Measurements from ENCODE around the gene TMOD1. TPM values are rescaled to one million over a fixed set of nuclear protein-coding genes. Genes with fewer than 3 reads are reported as not detected.

The TMOD1 gene
- total RNA-seq, 1 experiment from 2014 or later: not detected

DNA sequence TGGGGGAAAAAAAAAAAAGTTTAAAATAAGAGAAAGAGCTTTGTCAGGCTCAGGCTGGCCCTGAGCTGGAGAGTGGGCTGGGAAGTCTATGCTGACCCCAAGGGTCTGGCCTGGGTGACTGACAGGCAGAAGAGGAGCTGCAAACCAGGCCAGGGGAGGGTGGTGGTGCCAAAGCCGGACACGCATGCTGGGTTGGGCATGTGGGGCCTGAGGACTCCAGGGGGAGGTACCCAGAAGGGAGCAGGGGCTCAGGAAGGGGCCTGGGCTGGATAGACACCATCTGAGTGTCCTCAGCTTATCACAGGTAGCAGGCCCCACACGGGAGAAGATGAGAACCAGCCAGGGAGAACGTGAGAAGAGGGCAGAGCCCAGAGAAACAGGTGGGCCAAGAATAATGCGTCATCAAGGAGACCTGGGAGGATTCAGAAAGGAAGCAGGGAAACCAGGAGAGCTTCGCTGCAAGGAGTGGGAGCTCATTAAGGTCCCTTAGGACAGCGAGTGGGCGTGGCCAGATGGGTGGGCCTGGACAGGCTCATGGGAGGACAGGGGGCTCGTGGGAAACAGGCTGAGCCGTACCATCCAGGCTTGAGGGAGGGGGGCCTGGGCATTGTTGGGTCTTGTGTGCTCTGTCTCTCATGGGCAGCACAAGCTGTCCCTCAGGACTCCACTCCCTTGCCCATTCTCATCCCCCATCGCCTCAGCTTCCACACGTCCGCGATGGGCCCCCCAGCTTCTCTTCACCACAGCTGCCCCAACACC, 16.0 kb downstream of the TMOD1 start:
- H3K27me3 ChIP-seq (ENCODE audit: low read length): no peaks in the 10 kb centered on the region

DNA sequence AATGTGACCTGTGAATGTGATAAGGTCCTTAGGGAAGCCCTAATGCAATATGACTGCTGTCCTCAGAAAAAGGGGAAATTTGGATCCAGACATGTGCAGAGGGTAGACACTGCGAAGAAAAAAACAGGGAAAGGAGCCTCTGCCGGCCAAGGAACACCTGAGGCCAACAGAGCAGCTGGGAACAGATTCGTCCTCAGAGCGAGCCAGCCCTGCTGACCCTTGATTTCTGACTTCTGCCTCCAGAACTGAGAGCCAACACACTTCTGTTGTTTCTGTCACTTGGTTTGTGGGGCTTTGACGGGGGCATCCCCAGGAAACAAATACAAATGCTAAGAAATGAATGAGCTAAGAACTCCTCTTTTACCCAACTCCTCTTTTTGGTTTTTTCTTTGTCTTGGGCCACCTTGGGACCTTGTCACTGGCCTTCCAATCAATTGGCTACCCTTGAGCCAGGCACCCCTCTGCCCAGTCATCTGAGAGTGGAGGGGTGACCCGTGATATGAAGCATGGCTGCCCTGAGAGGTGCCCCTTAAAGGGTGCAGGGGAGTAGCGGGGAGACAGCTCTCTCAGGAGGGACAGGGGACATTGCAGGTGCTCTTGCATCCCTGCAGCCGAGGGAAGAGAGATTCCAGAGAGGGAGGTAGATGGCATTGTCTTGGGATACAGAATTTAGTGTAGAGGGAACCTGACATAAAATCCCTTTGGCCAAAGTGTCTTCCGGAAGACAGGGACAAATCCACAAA, 16.9 kb downstream of the TMOD1 start:
- Histone ChIP-seq H3K4me2 (ENCODE audit: low read depth, low read length, poor library complexity, severe bottlenecking) (no peak overlapping the region), H3K27ac (ENCODE audit: low read length) (no peak overlapping the region), H3K27me3 (ENCODE audit: low read length) (no peaks in the 10 kb centered on the region), H3K79me2 (ENCODE audit: low read length) (no peaks in the 10 kb centered on the region), H3K36me3 (ENCODE audit: insufficient read depth, low read length) (no peaks in the 10 kb centered on the region), H3K9me2 (replicated peaks; ENCODE audit: insufficient read depth, low read length) (no peaks in the 10 kb centered on the region), H3K9ac (ENCODE audit: low read length) (no peak overlapping the region), H3K9me3 (ENCODE audit: low read length) (no peaks in the 10 kb centered on the region), H2AFZ (ENCODE audit: low read length) (no peak overlapping the region), H3K4me3 (ENCODE audit: low read length) (no peak overlapping the region), H3K4me1 (ENCODE audit: low read length) (no peaks in the 10 kb centered on the region), H4K20me1 (ENCODE audit: insufficient read depth, low read depth, low read length) (no peaks in the 10 kb centered on the region)
- DNase-seq: no peak

More for the DNA sequence above, 16.0 kb downstream of the TMOD1 start:
- no peaks in the 10 kb centered on the region for H3K79me2 ChIP-seq (ENCODE audit: low read length)
- H2AFZ ChIP-seq (ENCODE audit: low read length): no peak overlapping the region
- no peaks in the 10 kb centered on the region for H4K20me1 ChIP-seq (ENCODE audit: insufficient read depth, low read depth, low read length)
- H3K9ac ChIP-seq (ENCODE audit: low read length): no peak overlapping the region
- no peak overlapping the region for H3K4me2 ChIP-seq (ENCODE audit: low read depth, low read length, poor library complexity, severe bottlenecking)
- H3K4me1 ChIP-seq (ENCODE audit: low read length): no peaks in the 10 kb centered on the region
- no peaks in the 10 kb centered on the region for H3K9me2 ChIP-seq (replicated peaks; ENCODE audit: insufficient read depth, low read length)
- no peak overlapping the region for H3K27ac ChIP-seq (ENCODE audit: low read length)
- no peak overlapping the region for H3K4me3 ChIP-seq (ENCODE audit: low read length)
- no peaks in the 10 kb centered on the region for H3K36me3 ChIP-seq (ENCODE audit: insufficient read depth, low read length)
- DNase-seq: no peak
- no peaks in the 10 kb centered on the region for H3K9me3 ChIP-seq (ENCODE audit: low read length)

DNA sequence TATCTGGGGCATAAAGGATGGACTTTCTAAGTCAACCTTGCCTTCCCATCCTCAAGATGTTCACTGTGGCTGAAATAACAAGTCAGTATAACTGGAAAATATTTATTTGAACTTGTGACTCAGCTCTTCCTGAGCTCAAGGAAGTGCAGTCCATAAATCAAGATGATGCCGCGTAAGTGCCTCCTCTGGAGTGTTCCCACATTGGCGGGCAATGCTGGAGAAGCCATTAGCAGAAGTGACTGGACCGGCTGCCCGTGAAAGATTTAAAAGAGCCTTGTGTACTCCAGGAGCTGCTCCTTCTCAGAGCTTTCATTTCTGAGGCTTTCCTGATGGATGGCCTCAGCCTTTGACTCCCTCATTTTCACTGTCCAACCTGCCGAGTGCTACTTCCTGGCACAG, 17.4 kb downstream of the TMOD1 start:
- Histone ChIP-seq H3K27ac (ENCODE audit: low read length) (no peak overlapping the region), H3K4me1 (ENCODE audit: low read length) (no peaks in the 10 kb centered on the region), H3K27me3 (ENCODE audit: low read length) (no peaks in the 10 kb centered on the region), H3K9me2 (replicated peaks; ENCODE audit: insufficient read depth, low read length) (no peaks in the 10 kb centered on the region), H3K9ac (ENCODE audit: low read length) (no peak overlapping the region), H3K79me2 (ENCODE audit: low read length) (no peaks in the 10 kb centered on the region), H2AFZ (ENCODE audit: low read length) (no peak overlapping the region), H3K36me3 (ENCODE audit: insufficient read depth, low read length) (no peaks in the 10 kb centered on the region), H3K4me3 (ENCODE audit: low read length) (no peak overlapping the region), H3K4me2 (ENCODE audit: low read depth, low read length, poor library complexity, severe bottlenecking) (no peak overlapping the region), H4K20me1 (ENCODE audit: insufficient read depth, low read depth, low read length) (no peaks in the 10 kb centered on the region), H3K9me3 (ENCODE audit: low read length) (no peaks in the 10 kb centered on the region)
- DNase-seq: no peak

DNA sequence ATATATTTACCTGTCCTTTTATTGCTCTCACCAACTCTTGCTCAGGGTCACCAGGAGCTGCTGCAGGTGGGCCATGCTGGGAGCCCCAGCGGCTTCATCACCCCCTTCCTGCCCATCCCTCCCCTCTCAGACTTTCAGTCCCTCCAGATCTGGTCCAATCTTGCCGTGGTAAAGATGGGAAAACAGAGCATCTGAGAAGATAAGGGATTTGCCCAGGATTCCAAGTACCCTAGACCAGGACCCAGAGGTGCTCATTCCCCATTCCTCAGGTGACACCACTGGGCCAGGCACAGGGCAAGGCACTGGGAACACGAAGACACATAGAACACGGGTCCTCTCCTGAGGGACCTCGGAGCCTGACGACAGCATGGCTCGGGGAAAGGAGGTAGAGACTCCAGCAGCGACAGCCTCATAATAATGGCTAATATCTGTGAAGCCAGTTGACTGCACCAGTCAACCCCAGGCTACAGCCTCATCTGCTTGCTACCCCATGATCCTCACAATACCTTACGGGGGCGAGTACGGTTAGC, 18.0 kb downstream of the TMOD1 start:
- H3K9me3 ChIP-seq (ENCODE audit: low read length): no peaks in the 10 kb centered on the region
- no peaks in the 10 kb centered on the region for H3K27me3 ChIP-seq (ENCODE audit: low read length)
- H3K27ac ChIP-seq (ENCODE audit: low read length): no peak overlapping the region
- no peaks in the 10 kb centered on the region for H3K79me2 ChIP-seq (ENCODE audit: low read length)
- no peak for DNase-seq
- H3K4me3 ChIP-seq (ENCODE audit: low read length): no peak overlapping the region
- no peaks in the 10 kb centered on the region for H3K9me2 ChIP-seq (replicated peaks; ENCODE audit: insufficient read depth, low read length)
- no peaks in the 10 kb centered on the region for H4K20me1 ChIP-seq (ENCODE audit: insufficient read depth, low read depth, low read length)
- no peaks in the 10 kb centered on the region for H3K36me3 ChIP-seq (ENCODE audit: insufficient read depth, low read length)
- H3K4me1 ChIP-seq (ENCODE audit: low read length): no peaks in the 10 kb centered on the region
- H3K9ac ChIP-seq (ENCODE audit: low read length): no peak overlapping the region
- no peak overlapping the region for H2AFZ ChIP-seq (ENCODE audit: low read length)
- no peak overlapping the region for H3K4me2 ChIP-seq (ENCODE audit: low read depth, low read length, poor library complexity, severe bottlenecking)

DNA sequence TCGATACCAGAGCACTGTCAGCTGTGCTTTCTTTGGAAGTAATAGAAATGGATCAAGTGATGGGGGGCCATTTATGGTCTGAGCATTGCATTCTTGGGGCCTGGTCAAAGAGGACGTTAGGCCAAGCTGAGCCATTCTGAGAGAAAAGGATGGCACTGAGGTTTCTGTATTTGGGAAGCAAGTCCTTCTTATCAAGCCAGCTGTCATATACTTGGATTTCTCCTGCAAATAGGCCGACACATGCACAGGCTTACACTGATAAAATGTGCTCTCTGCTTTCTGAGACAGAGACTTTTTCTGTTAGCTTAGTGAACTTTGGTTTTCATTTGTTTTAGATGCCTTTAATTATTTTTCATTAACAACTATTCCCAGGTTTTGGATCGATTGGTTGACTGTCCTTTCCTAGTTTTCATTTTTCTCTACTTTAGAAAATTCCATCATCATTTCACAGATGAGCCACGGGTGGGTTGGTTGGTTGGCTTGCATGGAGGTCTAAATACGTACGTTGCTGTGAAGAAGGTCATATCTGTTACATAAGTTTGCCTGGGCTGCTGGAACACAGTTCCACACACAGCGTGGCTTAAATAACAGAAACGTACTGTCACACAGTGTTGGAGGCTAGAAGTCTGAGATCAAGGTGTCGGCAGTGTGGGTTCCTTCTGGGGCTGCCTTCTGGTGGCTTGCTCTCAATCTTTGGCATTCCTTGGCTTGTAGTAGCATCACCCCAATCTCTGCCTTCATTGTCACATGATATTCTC, 20.3 kb downstream of the TMOD1 start:
- no peaks in the 10 kb centered on the region for H3K4me1 ChIP-seq (ENCODE audit: low read length)
- H3K9me3 ChIP-seq (ENCODE audit: low read length): no peaks in the 10 kb centered on the region
- no peaks in the 10 kb centered on the region for H4K20me1 ChIP-seq (ENCODE audit: insufficient read depth, low read depth, low read length)
- no peaks in the 10 kb centered on the region for H3K36me3 ChIP-seq (ENCODE audit: insufficient read depth, low read length)
- H3K79me2 ChIP-seq (ENCODE audit: low read length): no peaks in the 10 kb centered on the region
- no peak overlapping the region for H3K4me3 ChIP-seq (ENCODE audit: low read length)
- H3K9me2 ChIP-seq (replicated peaks; ENCODE audit: insufficient read depth, low read length): no peaks in the 10 kb centered on the region
- no peaks in the 10 kb centered on the region for H3K27me3 ChIP-seq (ENCODE audit: low read length)
- no peak overlapping the region for H3K4me2 ChIP-seq (ENCODE audit: low read depth, low read length, poor library complexity, severe bottlenecking)
- DNase-seq: no peak
- H2AFZ ChIP-seq (ENCODE audit: low read length): no peak overlapping the region
- H3K27ac ChIP-seq (ENCODE audit: low read length): no peak overlapping the region
- H3K9ac ChIP-seq (ENCODE audit: low read length): no peak overlapping the region

DNA sequence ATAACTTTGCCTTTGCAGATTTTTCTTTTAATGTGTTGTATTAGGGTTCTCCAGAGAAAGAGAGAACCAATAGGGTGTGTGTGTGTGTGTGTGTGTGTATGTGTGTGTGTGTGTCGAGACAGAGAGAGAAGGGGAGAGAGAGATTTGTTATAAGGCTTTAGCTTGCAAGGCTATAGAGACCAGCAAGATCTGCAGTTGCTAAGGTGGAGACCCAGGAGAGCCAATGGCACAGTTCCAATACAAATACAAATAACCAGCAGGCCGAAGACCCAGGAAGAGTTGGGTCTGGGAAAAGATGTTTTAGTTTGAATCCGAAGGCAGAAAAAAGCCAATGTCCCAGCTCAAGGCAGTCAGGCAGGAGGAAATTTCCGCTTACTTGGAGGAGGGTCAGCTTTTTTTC, 23.0 kb downstream of the TMOD1 start:
- Histone ChIP-seq H3K4me3 (ENCODE audit: low read length) (no peak overlapping the region), H3K27me3 (ENCODE audit: low read length) (no peaks in the 10 kb centered on the region), H3K4me2 (ENCODE audit: low read depth, low read length, poor library complexity, severe bottlenecking) (no peak overlapping the region), H3K9ac (ENCODE audit: low read length) (no peak overlapping the region), H3K9me3 (ENCODE audit: low read length) (no peaks in the 10 kb centered on the region), H2AFZ (ENCODE audit: low read length) (no peak overlapping the region), H3K79me2 (ENCODE audit: low read length) (no peaks in the 10 kb centered on the region), H3K36me3 (ENCODE audit: insufficient read depth, low read length) (no peaks in the 10 kb centered on the region), H3K27ac (ENCODE audit: low read length) (no peak overlapping the region), H3K4me1 (ENCODE audit: low read length) (no peaks in the 10 kb centered on the region), H4K20me1 (ENCODE audit: insufficient read depth, low read depth, low read length) (no peaks in the 10 kb centered on the region), H3K9me2 (replicated peaks; ENCODE audit: insufficient read depth, low read length) (no peaks in the 10 kb centered on the region)
- no peak for DNase-seq

DNA sequence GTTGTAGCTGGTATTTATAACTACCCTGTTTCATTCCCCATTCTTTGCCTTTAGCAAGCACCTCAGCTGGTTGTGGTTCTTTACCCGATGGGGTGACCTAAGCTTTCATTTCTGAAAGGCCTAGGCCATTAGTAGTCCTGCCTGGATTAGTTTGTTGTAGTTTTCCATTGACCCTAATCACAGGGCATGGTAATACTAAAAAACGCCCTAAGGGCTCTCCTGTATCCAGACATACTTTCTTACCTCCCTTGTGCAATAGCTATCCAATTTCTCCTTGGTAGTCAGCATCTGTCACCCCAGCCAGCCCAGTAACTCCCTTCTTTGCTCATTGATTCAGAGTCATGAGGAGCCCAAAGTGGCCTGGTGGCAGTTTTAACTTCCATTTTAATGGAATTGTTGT, 24.0 kb downstream of the TMOD1 start:
- H3K27ac ChIP-seq (ENCODE audit: low read length): no peak overlapping the region
- H2AFZ ChIP-seq (ENCODE audit: low read length): no peak overlapping the region
- H3K27me3 ChIP-seq (ENCODE audit: low read length): no peaks in the 10 kb centered on the region
- H3K4me3 ChIP-seq (ENCODE audit: low read length): no peak overlapping the region
- no peaks in the 10 kb centered on the region for H3K9me3 ChIP-seq (ENCODE audit: low read length)
- H4K20me1 ChIP-seq (ENCODE audit: insufficient read depth, low read depth, low read length): no peaks in the 10 kb centered on the region
- no peaks in the 10 kb centered on the region for H3K36me3 ChIP-seq (ENCODE audit: insufficient read depth, low read length)
- no peak overlapping the region for H3K4me2 ChIP-seq (ENCODE audit: low read depth, low read length, poor library complexity, severe bottlenecking)
- H3K9ac ChIP-seq (ENCODE audit: low read length): no peak overlapping the region
- H3K4me1 ChIP-seq (ENCODE audit: low read length): no peaks in the 10 kb centered on the region
- H3K9me2 ChIP-seq (replicated peaks; ENCODE audit: insufficient read depth, low read length): no peaks in the 10 kb centered on the region
- no peak for DNase-seq
- no peaks in the 10 kb centered on the region for H3K79me2 ChIP-seq (ENCODE audit: low read length)
